SK-N-SH treated with all-trans-retinoic acid at 6 μM for 48 hours (cell line): Measurements from ENCODE around the gene ARHGAP26.

ENCODE experiments used
- BACH2 ChIP-seq: fragments of 250-450 bp; sonication (Bioruptor Pico); IDR thresholded peaks from 2 replicates; pipeline ENCODE4 v1.9.0; 2021; ENCODE audit warnings: mild to moderate bottlenecking, borderline replicate concordance
- CSDC2 ChIP-seq: fragments of 250-450 bp; sonication (Bioruptor Pico); IDR thresholded peaks from 2 replicates; pipeline ENCODE4 v1.5.0; 2020; ENCODE audit warnings: mild to moderate bottlenecking, moderate library complexity
- TOX ChIP-seq: fragments of 250-450 bp; sonication (Bioruptor Pico); IDR thresholded peaks from 2 replicates; pipeline ENCODE4 v1.8.0; 2021; ENCODE audit warnings: mild to moderate bottlenecking, moderate library complexity, borderline replicate concordance
- ZNF565 ChIP-seq: fragments of 450-650 bp; formaldehyde crosslinking; conservative IDR thresholded peaks from 2 replicates; pipeline ENCODE4 v1.5.0; 2020; ENCODE audit warnings: low read depth, mild to moderate bottlenecking, moderate library complexity
- TF ChIP-seq, protein P1 (sequence below): fragments of 250-450 bp; sonication (Bioruptor Pico); IDR thresholded peaks from 2 replicates; pipeline ENCODE4 v1.5.1; 2020; ENCODE audit warnings: low read depth, mild to moderate bottlenecking, moderate library complexity
- TF ChIP-seq, protein P2 (sequence below): fragments of 250-450 bp; sonication (Bioruptor Pico); IDR thresholded peaks from 2 replicates; pipeline ENCODE4 v1.8.0; 2020; ENCODE audit warnings: mild to moderate bottlenecking, moderate library complexity, borderline replicate concordance

- TF ChIP-seq CSDC2 (CRISPR knock-in tag): no peak
- TF ChIP-seq BACH2: no peak
- no peak for TF ChIP-seq ZNF565
- TF ChIP-seq, protein P1, sequence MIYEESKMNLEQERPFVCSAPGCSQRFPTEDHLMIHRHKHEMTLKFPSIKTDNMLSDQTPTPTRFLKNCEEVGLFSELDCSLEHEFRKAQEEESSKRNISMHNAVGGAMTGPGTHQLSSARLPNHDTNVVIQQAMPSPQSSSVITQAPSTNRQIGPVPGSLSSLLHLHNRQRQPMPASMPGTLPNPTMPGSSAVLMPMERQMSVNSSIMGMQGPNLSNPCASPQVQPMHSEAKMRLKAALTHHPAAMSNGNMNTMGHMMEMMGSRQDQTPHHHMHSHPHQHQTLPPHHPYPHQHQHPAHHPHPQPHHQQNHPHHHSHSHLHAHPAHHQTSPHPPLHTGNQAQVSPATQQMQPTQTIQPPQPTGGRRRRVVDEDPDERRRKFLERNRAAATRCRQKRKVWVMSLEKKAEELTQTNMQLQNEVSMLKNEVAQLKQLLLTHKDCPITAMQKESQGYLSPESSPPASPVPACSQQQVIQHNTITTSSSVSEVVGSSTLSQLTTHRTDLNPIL (CRISPR knock-in tag): no peak
- TF ChIP-seq, protein P2, sequence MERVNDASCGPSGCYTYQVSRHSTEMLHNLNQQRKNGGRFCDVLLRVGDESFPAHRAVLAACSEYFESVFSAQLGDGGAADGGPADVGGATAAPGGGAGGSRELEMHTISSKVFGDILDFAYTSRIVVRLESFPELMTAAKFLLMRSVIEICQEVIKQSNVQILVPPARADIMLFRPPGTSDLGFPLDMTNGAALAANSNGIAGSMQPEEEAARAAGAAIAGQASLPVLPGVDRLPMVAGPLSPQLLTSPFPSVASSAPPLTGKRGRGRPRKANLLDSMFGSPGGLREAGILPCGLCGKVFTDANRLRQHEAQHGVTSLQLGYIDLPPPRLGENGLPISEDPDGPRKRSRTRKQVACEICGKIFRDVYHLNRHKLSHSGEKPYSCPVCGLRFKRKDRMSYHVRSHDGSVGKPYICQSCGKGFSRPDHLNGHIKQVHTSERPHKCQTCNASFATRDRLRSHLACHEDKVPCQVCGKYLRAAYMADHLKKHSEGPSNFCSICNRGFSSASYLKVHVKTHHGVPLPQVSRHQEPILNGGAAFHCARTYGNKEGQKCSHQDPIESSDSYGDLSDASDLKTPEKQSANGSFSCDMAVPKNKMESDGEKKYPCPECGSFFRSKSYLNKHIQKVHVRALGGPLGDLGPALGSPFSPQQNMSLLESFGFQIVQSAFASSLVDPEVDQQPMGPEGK (CRISPR knock-in tag): no peak
- no peak for TF ChIP-seq TOX (CRISPR knock-in tag)
These were observed 369.4 kb downstream of the ARHGAP26 start for GRCh38 chr5:143139585-143139984.
